Measurements from ENCODE around the gene PHIP. TPM values are rescaled to one million over a fixed set of nuclear protein-coding genes. Genes with fewer than 3 reads are reported as not detected.

Gene PHIP
- total and polyA plus RNA-seq, 9 of the 15 experiments (the other 6 are each of a cell fraction or from before 2014, with no cell fraction given) = 8.1 to 36.3 (median 16.5) TPM

GRCh38 chr6:79078075-79078969, at the start of gene PHIP (continued):
- TF ChIP-seq HMG20B (CRISPR knock-in tag; IDR thresholded peaks at IDR 0.05) (no peak), ZNF398 (CRISPR knock-in tag; IDR thresholded peaks at IDR 0.05) (no peak), ZNF212 (CRISPR knock-in tag; IDR thresholded peaks at IDR 0.05) (no peak), SMAD4 (CRISPR knock-in tag; conservative IDR thresholded peaks at IDR 0.05) (peak; percentile 92), DPF2 (IDR thresholded peaks at IDR 0.05) (no peak), DMBX1 (CRISPR knock-in tag; IDR thresholded peaks at IDR 0.05; ENCODE audit: borderline replicate concordance) (no peak), ZSCAN32 (CRISPR knock-in tag; IDR thresholded peaks at IDR 0.05) (no peak), ETS1 (conservative IDR thresholded peaks at IDR 0.05; ENCODE audit: control insufficient read depth, low read depth, low read length) (peak; percentile 16; the same call in 1 of the 2 replicates), MIER1 (IDR thresholded peaks at IDR 0.05; ENCODE audit: low read depth) (peak; percentile 58; the same call in 1 of the 2 replicates), ZBTB8A (IDR thresholded peaks at IDR 0.05; ENCODE audit: partially characterized antibody) (no peak), ZNF316 (IDR thresholded peaks at IDR 0.05) (no peak), ZNF609 (CRISPR knock-in tag; IDR thresholded peaks at IDR 0.05; ENCODE audit: borderline replicate concordance) (no peak), ZNF668 (CRISPR knock-in tag; IDR thresholded peaks at IDR 0.05) (no peak)

All from K562 (cell line).